ENCODE results near the gene NGB.

Gene NGB

GRCh38 chr14:77225892-77226557 is 45.0 kb downstream of the NGB start:
- DNase-seq, result no peak

GRCh38 chr14:77225254-77225653 is 45.8 kb downstream of the NGB start:
- no peak for DNase-seq

GRCh38 chr14:77224212-77224611 is 46.8 kb downstream of the NGB start:
- no peak for DNase-seq

GRCh38 chr14:77222546-77223225 is 48.3 kb downstream of the NGB start:
- no peak for DNase-seq

GRCh38 chr14:77221241-77221871 is 49.6 kb downstream of the NGB start:
- DNase-seq, result no peak

GRCh38 chr14:77220246-77221017 is 50.6 kb downstream of the NGB start:
- no peak for DNase-seq

GRCh38 chr14:77219591-77219990 is 51.4 kb downstream of the NGB start:
- no peak for DNase-seq

- no peak for DNase-seq
Observed at GRCh38 chr14:77217551-77217950, 53.5 kb downstream of the NGB start.
